ENCODE data around the gene KRTAP9-7. TPM values are rescaled to one million over a fixed set of nuclear protein-coding genes. Genes with fewer than 3 reads are reported as not detected.

Gene KRTAP9-7
- polyA plus RNA-seq, 1 donor from 2014 or later: not detected

DNA sequence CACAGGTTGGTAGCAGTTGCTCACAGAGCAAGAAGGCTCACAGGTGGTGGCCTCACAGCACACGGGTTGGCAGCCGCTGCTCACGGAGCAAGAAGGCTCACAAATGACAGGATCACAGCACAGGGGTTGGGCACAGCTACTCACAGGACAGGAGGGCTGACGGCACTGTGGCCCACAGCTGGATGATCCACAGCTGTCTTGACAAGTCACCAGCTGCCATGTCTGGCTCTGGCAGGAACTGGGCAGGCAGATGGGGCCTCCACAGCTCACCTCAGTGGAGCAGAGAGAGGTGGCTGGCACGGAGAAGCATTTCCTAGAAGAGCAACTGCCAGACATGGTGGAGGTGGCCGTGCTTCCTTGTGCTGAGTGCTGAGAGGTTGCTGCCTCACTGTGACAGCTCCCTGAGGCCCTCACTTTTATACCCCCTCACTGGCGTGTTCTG lies 33.4 kb downstream of the KRTAP9-7 start, which contains the start of gene KRTAP16-1:
Gene KRTAP16-1 (minus strand): TSS at position 392 of the 442 bp plus-strand sequence. CDS start 56 bp downstream, at position 336.
- Histone ChIP-seq H3K4me3 (ENCODE audit: low read length) (no peak within 1 kb of the TSS), H3K9me3 (ENCODE audit: low read length) (no peaks in the 10 kb centered on the region), H3K9me2 (ENCODE audit: insufficient read depth, low read length) (no peaks in the 10 kb centered on the region), H4K20me1 (ENCODE audit: insufficient read depth) (no peaks in the 10 kb centered on the region), H2AFZ (ENCODE audit: low read depth, low read length) (no peak within 1 kb of the TSS), H3F3A (ENCODE audit: insufficient read depth, low read length, poor library complexity, severe bottlenecking) (no peaks in the 10 kb centered on the region), H3K79me2 (replicated peaks; ENCODE audit: insufficient read depth, low read length) (no peaks in the 10 kb centered on the region), H3K4me2 (ENCODE audit: low read length) (no peak within 1 kb of the TSS), H3K27me3 (ENCODE audit: insufficient read depth, low read depth, low read length) (no peaks in the 10 kb centered on the region), H3K9ac (ENCODE audit: low read length) (no peak within 1 kb of the TSS), H3K27ac (ENCODE audit: low read length) (no peak within 1 kb of the TSS), H3K36me3 (ENCODE audit: insufficient read depth, low read length) (no peaks in the 10 kb centered on the region)
- TF ChIP-seq, protein P1, sequence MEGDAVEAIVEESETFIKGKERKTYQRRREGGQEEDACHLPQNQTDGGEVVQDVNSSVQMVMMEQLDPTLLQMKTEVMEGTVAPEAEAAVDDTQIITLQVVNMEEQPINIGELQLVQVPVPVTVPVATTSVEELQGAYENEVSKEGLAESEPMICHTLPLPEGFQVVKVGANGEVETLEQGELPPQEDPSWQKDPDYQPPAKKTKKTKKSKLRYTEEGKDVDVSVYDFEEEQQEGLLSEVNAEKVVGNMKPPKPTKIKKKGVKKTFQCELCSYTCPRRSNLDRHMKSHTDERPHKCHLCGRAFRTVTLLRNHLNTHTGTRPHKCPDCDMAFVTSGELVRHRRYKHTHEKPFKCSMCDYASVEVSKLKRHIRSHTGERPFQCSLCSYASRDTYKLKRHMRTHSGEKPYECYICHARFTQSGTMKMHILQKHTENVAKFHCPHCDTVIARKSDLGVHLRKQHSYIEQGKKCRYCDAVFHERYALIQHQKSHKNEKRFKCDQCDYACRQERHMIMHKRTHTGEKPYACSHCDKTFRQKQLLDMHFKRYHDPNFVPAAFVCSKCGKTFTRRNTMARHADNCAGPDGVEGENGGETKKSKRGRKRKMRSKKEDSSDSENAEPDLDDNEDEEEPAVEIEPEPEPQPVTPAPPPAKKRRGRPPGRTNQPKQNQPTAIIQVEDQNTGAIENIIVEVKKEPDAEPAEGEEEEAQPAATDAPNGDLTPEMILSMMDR (IDR thresholded peaks at IDR 0.05; ENCODE audit: poor library complexity, severe bottlenecking): no peak
- TF ChIP-seq, protein P2, sequence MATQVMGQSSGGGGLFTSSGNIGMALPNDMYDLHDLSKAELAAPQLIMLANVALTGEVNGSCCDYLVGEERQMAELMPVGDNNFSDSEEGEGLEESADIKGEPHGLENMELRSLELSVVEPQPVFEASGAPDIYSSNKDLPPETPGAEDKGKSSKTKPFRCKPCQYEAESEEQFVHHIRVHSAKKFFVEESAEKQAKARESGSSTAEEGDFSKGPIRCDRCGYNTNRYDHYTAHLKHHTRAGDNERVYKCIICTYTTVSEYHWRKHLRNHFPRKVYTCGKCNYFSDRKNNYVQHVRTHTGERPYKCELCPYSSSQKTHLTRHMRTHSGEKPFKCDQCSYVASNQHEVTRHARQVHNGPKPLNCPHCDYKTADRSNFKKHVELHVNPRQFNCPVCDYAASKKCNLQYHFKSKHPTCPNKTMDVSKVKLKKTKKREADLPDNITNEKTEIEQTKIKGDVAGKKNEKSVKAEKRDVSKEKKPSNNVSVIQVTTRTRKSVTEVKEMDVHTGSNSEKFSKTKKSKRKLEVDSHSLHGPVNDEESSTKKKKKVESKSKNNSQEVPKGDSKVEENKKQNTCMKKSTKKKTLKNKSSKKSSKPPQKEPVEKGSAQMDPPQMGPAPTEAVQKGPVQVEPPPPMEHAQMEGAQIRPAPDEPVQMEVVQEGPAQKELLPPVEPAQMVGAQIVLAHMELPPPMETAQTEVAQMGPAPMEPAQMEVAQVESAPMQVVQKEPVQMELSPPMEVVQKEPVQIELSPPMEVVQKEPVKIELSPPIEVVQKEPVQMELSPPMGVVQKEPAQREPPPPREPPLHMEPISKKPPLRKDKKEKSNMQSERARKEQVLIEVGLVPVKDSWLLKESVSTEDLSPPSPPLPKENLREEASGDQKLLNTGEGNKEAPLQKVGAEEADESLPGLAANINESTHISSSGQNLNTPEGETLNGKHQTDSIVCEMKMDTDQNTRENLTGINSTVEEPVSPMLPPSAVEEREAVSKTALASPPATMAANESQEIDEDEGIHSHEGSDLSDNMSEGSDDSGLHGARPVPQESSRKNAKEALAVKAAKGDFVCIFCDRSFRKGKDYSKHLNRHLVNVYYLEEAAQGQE (IDR thresholded peaks at IDR 0.05; ENCODE audit: borderline replicate concordance): no peak
- TF ChIP-seq RAD21 (conservative IDR thresholded peaks at IDR 0.05) (no peak), POLR2AphosphoS5 (IDR thresholded peaks at IDR 0.05) (no peak), TAF1 (IDR thresholded peaks at IDR 0.05; ENCODE audit: low read depth) (no peak), SMC3 (conservative IDR thresholded peaks at IDR 0.05; ENCODE audit: poor library complexity) (no peak), EZH2 (IDR thresholded peaks at IDR 0.05; ENCODE audit: borderline replicate concordance, insufficient read depth, low read length, poor library complexity, severe bottlenecking) (no peak), EP300 (conservative IDR thresholded peaks at IDR 0.05; ENCODE audit: poor library complexity, severe bottlenecking) (no peak), MXI1 (conservative IDR thresholded peaks at IDR 0.05; ENCODE audit: poor library complexity, severe bottlenecking) (no peak)

DNA sequence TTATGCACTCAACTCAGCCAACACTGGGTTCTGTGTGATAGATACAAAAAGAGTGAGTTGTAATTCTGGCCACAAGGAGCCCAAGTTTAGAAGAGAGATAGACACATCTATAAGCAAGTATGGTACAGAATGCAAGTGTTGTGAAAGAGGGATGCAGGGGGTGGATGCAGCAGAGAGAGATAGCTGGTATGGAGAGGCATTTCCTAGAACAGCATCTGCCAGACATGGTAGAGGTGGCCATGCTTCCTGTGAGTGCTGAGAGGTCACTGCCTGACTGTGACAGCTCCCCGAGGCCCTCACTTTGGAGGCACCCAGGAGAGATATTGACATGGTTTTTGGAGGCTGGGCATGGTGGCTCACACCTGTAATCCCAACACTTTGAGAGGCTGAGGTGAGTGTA lies 35.6 kb downstream of the KRTAP9-7 start:
- no peaks in the 10 kb centered on the region for H3F3A ChIP-seq (ENCODE audit: insufficient read depth, low read length, poor library complexity, severe bottlenecking)
- H3K27ac ChIP-seq (ENCODE audit: low read length): no peak overlapping the region
- no peak overlapping the region for H2AFZ ChIP-seq (ENCODE audit: low read depth, low read length)
- no peaks in the 10 kb centered on the region for H3K9me3 ChIP-seq (ENCODE audit: low read length)
- H3K9me2 ChIP-seq (ENCODE audit: insufficient read depth, low read length): no peaks in the 10 kb centered on the region
- no peak overlapping the region for H3K9ac ChIP-seq (ENCODE audit: low read length)
- H3K4me3 ChIP-seq (ENCODE audit: low read length): no peak overlapping the region
- H3K4me2 ChIP-seq (ENCODE audit: low read length): no peak overlapping the region
- H3K36me3 ChIP-seq (ENCODE audit: insufficient read depth, low read length): no peaks in the 10 kb centered on the region
- TF ChIP-seq, protein P1 (IDR thresholded peaks at IDR 0.05; ENCODE audit: poor library complexity, severe bottlenecking): no peak
- no peak for TF ChIP-seq EZH2 (IDR thresholded peaks at IDR 0.05; ENCODE audit: borderline replicate concordance, insufficient read depth, low read length, poor library complexity, severe bottlenecking)
- TF ChIP-seq TAF1 (IDR thresholded peaks at IDR 0.05; ENCODE audit: low read depth): no peak
- TF ChIP-seq RAD21 (conservative IDR thresholded peaks at IDR 0.05): no peak
- TF ChIP-seq POLR2AphosphoS5 (IDR thresholded peaks at IDR 0.05): no peak
- no peak for TF ChIP-seq SMC3 (conservative IDR thresholded peaks at IDR 0.05; ENCODE audit: poor library complexity)
- TF ChIP-seq MXI1 (conservative IDR thresholded peaks at IDR 0.05; ENCODE audit: poor library complexity, severe bottlenecking): no peak
- TF ChIP-seq, protein P2 (IDR thresholded peaks at IDR 0.05; ENCODE audit: borderline replicate concordance): no peak
- TF ChIP-seq EP300 (conservative IDR thresholded peaks at IDR 0.05; ENCODE audit: poor library complexity, severe bottlenecking): no peak
- H3K27me3 ChIP-seq (ENCODE audit: insufficient read depth, low read depth, low read length): no peaks in the 10 kb centered on the region
- no peaks in the 10 kb centered on the region for H4K20me1 ChIP-seq (ENCODE audit: insufficient read depth)
- no peaks in the 10 kb centered on the region for H3K79me2 ChIP-seq (replicated peaks; ENCODE audit: insufficient read depth, low read length)
